GM18867 (cell line): ENCODE measurements around the gene DPM1.

Source experiments
- ATAC-seq: cut with Tn5 transposase; IDR thresholded peaks from one replicate; pipeline ENCODE4 v1.9.1; 2021; ENCODE audit warnings: mild to moderate bottlenecking, moderate library complexity; ENCODE audit not compliant: unreplicated experiment

DPM1 gene

DNA sequence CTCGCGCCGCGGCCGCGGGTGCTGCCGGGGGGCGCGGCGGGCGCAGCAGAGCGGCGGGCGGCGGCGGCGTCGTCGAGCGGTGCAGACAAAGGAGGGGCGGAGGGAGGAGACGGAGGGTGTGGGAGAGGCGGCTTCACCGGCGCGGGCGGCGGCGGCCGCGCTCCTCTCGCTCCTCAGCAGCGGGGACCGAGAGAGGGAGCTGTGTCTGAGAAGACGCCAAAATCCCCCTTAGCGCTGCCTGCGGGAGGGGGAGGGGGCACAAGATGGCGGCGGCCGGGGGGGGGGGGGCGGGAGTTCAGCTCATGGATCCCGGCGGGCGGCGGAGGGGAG, 27.4 kb downstream of the DPM1 start:
- peak; percentile 32 for ATAC-seq

DNA sequence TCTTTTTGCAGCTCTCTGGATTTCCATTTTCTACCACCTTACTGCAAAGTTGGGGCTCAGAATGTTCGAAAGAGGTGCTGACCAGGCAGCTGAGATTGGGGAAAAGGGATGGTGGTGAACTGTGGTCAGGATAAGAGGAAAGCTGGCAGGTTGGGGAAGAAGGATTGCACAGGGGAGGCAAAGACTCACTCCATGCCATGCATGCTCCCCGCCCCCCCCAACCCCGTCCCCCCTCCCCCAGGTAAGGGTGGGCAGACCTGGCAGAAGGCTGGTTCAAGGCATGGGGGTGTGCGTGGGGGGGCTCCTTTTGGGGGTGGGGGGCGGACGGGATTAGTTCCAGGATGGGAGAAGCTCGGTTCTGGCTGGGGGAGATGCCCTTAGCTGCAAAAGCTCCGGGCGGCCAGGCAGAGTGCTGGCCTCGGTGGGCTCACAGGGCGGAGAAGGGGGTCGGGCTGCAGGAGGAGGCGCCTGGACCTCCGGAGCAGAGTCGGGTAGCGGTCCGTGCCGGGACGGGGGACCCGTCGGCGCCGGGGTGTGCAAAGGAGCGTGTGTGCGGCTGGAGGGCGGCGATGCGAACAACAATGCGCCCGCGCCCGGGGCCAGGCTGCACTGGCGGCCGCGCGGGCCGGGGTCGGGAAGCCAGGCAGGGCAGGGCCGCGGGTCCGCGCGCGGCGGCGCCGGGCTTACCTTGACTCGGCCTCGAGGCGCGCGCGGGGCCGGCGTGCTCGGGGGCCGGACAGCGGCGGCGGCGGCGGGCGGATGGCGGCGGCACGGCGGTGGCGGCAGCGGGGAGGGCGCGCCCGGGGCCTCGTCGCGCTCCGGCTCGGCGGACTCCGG, 28.0 kb downstream of the DPM1 start:
- peak; percentile 15 for ATAC-seq

DNA sequence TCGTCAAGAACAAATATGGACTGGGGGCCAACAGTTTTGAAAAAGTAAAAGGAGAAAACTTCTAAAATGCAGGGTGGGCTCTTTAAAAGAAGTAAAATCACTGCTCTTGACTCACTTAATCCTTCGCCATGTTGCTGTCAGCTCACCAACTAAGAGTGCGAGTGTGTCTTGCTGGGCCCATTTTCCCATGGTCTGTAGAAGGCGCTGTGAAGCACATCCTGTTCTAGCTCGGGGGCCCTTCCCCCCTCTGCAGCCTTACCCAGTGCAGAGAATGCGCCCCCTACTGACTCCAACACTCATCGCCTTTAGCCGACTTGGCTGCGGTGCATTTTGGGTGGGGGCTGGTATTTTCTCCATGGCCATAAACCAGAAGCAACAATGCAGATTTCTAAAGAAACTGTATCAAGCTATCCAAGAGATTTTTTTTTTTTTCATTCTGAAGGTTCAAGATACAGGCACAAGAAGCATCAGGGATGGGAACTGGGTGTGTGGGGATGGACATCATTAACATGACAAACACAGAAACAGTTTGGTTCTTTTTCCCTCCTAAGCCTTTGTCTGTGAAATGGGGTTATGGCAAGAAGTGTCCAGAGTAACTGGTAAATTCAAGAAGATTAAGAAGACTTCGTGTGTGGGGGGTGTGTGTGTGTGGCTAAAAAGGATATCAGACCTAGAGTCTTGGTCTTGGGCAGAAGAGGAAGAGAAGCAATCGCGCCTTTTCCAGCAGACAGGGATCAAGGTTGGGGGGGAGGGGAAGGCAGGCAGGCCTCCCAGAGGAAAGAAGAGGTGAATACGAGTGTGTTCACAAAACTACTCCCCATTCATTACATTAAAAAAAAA, 28.8 kb downstream of the DPM1 start:
- ATAC-seq, result peak; percentile 51

DNA sequence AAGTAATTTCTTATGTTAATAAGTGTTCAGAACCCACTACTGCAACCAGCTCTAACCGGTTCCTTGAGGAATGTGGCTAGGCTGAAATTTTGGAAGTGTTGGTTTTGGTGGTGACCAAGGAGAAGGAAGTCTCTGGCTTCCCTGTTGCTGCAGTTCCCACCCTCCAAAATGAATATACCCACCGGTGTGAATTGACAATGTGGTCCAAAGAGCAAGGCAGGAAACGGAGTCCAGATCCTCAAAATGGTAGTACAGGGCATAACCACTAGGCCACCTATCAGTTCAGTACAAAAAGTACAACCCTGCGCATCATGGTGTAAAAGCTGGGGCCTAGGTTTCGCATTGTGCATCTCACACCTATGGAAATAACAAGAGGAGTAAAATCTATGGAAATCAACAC, 29.9 kb downstream of the DPM1 start:
- ATAC-seq, result no peak

DNA sequence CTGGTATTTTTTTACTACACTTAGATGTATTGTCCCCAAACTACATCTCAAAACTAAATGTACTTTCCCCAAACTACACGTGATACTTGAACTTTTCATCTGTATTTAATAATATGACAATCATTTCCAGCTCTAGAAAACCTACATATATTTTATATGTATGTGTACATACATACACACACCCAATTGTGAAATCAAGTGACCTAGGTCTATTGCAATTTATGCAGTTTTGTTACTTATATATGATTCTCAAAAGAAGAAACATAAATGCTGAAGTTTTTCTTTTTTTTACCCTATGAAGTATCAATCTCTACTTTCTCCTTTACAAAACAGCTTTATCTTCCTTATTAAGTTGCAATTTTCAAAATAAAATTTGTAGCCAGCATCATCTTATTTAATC, 31.8 kb downstream of the DPM1 start:
- no peak for ATAC-seq

DNA sequence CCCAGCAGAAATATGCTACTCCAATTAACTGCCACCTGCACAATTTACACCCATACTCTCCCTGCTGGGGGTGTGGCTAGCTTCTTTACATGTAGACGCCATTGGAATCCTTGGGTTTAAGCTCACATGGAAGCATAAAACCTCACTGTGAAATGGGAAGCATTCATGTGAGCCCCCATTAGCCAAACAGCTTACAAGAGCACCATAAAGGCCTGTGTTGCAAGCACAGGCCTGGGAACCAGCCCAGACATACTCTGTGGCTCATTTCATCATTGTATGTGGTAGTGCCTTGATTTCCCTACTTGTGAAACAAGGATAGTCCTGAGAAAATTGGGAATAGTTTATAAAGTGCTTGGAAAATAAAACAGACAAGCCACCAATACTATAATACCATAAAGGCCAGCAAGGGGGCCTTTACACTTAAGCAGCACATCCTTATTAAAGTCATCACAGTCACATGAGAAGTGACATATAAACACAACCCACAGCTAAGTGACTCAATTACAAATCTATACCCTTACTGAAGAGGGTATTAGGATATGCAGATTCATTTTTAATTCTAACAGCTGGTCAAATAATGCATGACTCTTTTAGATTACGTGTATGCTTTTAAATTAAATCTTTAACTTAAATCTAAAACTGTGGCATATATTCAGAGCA, 33.9 kb downstream of the DPM1 start:
- ATAC-seq, result no peak

DNA sequence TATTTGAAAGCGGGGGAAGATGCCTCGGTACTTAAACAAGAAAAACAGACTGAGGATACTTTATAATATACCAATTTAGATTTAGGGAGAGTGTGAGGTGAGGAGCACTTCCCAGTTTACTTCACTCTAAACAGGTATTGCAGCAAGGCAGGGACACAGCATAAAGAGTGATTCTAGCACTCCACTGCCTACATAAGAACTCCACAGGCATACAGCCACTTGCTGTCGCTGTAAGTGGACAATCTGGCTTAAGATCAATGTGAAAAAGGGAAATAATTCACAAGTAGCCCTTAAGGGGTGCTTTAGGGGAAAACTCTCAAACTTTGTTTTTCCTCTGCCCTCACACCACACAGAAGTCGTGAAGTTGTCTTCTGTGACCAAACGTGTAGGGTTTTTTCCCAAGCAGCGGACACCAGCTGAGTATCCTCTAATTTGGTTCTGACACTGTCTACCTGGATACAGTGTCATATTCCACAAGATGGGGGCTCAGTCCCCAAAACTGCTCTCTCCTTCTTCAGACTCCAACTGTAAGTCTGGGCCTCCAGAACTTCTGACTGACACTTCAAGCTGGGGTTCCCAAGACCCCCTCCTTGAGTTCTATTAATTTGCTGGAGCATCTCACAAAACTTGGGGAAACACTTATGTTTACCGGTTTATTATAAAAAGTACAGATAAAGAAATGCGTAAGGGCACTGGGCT, 36.4 kb downstream of the DPM1 start:
- ATAC-seq, result no peak

DNA sequence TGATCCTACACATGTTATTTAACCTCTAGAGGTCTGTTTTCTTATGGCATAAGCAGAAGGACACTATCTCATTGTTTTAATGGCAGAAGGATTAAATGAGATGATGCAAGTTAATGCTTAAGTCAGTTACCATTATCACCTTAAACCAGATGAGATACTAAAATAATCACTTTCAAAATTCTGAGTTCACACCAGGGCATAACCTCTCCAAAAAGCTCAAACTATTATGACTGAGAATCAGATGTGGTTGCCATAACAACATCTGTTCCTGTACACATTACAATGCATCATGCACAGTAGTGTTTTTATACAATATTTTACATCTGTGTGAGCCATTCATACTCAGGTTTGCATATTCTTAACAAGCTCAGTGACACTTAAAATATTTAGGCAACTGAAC, 37.3 kb downstream of the DPM1 start:
- peak; percentile 42 for ATAC-seq

DNA sequence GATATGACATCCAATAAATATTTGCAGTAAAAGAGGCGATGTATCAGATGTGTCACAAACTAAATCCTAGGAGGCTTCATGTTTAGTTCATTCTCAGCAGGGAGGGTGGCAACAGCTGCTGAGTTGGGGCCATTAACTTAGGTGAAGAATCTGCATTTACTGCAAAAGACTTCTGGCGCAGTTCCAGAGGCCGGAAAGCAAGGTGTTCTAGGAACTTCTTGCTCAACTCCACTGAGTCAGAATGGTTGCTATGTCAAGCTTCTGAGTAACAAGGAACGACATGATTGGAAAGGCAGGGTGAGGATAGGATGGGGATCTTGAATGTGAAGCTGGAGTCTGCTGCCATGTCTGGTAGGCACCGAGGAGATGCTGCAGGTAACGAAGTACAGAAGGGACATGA, 38.8 kb downstream of the DPM1 start:
- no peak for ATAC-seq

DNA sequence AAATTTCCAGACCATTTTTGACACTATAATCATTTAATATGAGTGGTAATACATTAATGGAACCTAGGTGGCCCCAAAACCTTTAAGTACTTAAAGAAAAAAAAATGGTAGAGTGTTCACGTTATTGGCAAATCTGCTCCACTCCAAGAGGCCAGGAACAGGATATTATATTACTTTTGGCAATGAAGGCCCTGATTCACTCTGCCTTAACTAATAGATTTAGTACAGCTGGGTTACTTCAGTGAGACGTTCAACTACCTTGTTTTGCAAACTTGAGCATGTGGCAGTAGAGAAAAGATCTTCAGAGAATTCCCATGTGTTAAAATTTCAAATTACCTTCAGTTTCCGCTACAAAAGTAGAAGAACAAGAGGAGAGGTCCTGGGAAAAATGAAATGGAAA, 39.9 kb downstream of the DPM1 start:
- ATAC-seq, result no peak

DNA sequence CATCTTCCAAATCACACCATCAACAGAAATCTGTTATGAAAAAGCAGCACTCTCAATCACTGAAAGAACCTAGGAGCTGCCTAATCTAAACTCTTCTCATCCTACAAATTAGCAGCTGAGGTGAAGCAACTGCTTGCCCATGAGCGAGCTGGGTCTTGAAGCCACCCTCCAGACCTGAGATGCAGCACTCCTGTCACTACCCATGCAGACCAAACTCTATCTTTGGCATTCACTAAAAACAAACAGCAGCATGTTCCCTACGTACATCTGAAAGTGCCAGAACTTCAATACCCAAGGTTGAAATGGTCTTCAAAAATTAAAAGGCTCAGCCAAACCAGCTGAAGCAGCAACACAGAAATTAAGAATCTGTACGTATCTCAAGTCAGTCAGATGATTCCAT, 41.4 kb downstream of the DPM1 start:
- no peak for ATAC-seq

DNA sequence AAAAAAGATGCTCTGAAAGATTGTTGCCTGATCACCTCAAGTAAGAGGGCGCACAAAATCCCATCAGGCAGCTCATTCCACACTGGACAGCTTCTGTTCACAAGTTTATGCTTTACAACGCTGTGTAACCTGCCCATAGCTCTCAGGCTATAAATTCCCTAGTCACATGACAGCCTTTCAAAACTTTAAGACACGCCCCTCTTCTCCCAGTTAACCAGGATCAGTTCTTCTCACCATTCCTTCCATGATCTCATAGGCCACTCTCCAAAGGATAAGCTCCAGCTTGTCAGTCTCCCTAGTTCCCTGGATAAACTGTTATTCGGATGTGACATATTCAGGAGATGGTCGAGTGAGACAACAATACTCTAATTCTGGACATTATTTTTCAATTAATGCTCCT, 42.1 kb downstream of the DPM1 start:
- no peak for ATAC-seq

DNA sequence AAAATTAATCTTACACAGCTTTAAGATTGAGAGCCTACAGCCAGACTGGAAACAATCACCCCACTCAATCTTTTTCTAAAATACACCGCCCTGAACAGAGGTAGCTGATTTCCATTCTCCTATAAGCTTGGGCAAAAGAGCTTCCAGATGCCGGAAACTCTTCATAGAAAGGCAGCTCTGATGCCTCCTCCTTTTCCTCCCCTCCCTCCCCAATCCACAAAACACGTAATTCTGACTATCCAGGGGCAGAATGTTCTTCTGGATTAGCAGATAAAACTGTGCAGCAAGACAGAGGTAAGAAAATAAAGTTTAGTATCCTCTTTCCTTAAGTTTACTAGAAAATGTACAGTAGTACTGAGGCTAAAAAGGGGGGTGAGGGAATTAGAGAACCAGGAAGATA, 42.9 kb downstream of the DPM1 start:
- ATAC-seq, result no peak

DNA sequence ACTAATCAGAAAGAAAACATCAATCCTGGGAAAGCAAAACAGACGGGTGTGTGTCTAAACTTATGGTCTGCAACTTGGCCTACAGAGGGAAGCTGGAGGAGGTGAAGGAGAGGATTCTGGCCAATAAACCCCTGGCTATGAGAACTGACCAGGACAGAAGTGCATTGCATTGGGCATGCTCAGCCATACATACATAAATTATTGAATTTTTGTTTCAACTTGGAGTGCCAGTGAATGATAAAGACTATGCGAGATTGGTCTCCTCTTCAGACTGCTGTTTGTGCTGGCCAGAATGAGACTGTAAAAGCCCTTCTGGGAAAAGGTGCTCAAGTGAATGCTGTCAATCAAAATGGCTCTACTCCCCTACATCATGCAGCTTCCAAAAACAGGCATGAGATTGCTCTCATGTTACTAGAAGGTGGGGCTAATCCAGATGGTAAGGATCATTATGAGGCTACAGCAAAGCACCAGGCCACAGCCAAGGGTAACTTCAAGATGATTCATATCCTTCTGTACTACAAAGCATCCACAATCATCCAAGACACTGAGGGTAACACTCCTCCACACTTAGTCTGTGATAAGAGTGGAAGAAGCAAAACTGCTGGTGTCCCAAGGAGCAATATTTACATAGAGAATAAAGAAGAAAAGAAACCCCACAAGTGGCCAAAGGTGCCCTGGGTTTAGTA, 44.5 kb downstream of the DPM1 start:
- ATAC-seq, result no peak

DNA sequence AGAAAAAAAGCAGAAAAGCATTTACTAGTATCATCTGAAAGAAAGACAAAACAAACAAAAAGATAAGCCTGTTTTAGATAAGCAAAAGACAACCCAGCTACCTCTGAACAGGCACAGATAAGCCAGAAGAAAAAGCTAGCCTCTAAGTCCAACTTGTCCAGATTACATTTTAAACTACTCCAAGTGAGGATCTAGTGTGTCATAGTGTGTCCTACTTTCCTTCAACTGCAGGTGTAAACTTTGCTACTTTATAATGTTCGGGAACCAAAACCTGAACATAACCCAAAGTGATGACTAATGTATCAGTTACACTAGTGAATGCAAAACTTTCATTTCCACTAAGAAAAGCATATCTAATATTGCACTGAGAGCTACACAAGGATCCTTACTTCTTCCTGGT, 46.6 kb downstream of the DPM1 start:
- peak; percentile 66 for ATAC-seq

DNA sequence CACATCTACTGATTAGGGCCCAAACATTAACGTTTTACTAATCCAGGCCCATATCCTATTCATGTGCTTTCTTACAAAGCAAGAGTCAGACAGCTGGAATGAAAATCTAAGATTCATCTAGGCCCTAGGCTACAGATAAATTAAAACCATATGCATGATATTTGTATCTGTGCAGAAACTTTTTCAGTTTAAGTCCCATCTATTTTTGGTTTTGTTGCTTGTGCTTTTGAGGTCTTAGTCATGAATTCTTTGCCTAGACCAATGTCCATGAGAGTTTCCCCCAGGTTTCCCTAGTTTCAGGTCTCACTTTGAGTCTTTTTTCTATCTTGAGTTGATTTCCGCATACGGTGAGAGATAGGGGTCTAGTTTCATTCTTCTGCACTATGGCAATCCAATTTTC, 47.3 kb downstream of the DPM1 start:
- ATAC-seq, result no peak

DNA sequence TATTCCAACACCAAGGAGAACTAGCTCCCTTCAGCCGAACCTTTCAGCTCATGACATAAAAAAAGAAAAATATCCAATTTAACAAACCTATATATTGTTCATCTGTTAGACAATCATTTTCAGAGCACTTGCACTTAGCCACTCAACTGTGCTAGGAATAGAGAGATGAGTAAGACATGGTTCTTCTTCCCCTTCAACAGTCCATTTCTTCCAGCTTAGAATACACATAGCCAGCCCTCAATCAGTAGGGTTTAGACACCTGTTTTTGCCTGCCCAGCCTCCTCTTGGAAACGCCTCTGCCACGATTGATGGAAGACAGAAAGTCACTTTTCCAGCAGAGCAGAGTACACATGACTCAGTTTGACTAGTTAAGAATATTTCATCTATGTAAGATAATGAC, 48.9 kb downstream of the DPM1 start:
- no peak for ATAC-seq

DNA sequence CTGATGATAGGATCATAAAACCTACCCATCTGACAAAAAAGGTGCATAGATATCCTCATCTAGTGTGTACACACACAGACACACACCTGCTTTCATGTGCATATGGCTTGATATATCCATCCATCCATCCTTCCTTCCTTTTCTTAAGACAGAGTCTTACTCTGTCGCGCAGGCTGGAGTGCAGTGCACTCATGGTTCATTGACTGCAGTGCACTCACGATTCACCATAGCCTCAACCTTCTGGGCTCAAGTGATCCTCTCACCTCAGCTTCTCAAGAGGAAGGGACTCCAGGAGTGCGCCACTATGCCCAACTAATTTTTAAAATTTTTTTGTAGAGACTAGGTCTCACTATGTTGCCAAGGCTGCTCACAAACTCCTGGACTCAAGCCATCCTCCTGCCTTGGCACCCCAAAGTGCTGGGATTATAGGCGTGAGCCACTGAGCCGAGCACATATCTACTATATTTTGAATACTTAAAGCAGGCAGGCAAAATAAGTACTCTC, 54.2 kb downstream of the DPM1 start:
- ATAC-seq, result no peak

DNA sequence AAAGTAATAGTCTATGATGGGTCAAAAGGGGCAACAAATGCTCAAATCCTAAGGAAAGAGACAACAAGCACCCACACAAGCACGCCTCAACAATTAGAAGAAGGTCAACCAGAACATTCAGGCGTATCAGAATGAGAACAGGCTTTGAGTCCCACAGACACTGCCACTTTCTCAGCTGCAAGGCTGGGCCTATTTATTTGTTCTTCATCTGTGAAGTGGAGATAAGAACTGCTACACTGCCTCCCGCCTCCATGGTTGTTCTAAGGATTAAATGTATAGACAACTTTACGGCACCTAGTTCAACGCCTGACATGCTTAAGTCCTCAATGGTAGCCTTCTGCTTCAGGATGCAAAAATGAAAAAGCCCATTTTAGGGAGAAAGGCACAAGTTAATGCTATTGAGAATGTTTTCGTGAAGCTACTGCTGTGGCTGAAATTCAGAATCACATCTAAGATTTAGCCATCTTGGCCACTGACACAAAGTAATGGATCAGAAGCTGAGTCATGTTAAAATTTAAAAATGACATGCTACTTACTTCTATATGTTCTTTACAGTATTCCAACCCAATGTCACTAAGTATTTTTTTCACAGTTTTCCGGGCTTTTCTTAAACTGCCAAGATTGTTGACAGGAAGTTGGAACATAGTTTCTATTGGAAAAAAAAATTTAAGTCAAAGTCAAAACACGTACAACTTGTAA, 54.8 kb downstream of the DPM1 start:
- no peak for ATAC-seq

DNA sequence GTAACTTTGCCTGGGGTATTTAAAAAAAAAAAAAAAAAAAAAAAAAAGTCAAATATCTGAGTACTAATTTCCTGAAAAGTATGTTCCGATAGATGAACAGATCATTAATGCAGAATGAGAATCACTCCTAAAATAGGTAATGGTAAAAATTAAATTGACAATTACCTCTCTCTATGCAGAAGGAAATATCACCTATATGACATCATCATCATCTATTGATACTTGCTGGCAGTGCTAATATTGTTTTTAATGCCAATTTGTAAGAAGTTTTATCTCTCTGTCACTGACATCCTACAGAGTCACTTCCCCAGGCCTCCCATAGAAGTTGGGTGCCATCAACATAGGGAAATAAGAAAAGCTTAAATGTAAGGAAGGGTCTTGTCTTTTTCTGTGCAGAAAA, 57.0 kb downstream of the DPM1 start:
- ATAC-seq, result no peak
